T-helper 9 cell (primary cell): ENCODE measurements around the gene PRDM8.
"Not testable (repeated sequence)": the region's sequence is repeated elsewhere in the genome, so short reads cannot be mapped to it uniquely, and the experiment has no call there.

ENCODE experiments used
- DNase-seq: peaks from one replicate; pipeline ENCODE4 v3.0.0-alpha.2; 2020
- total RNA-seq, 2 donors: gene quantifications; one replicate each; lab custom pipeline; 2026; lab: John Stamatoyannopoulos, UW

The PRDM8 gene
- 24.6 to 25.8 reads per million in 2 donors for total RNA-seq

DNA sequence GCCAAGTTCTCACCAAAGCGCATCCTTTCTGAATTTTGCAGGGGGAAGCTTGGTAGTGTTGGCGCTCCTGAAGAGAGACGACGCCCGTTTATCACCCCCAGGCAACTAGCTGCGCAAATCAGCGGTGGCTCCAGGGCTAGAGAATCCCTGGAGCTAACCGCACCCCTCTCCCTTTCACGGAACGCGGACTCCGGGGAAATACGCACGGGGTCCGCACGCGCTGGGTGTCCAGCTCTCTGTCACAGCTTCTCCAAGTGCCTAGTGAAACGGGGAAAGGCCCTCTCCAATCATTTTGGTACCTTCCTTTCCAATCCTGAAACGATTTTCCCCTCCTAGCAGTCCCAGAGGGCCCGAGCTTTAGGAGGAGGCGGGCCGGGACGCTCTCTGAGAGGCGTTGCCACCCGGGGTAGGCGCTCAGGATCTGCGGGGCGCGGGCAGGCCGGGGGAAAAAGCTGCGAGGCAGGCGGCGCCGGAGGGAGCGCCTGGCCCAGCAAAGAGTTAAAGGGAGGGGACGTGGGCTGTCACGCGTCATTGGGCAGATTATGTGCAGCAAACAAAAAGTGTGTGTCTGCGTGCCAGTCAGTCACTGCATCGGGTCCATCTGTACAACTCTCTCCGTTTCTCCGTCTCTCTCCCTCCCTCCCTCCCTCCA, at the start of gene PRDM8:
TSS of gene PRDM8 (plus strand) at position 582 of the 652 bp plus-strand sequence. CDS start 2,578 bp downstream, outside the sequence.
- no peak for DNase-seq

DNA sequence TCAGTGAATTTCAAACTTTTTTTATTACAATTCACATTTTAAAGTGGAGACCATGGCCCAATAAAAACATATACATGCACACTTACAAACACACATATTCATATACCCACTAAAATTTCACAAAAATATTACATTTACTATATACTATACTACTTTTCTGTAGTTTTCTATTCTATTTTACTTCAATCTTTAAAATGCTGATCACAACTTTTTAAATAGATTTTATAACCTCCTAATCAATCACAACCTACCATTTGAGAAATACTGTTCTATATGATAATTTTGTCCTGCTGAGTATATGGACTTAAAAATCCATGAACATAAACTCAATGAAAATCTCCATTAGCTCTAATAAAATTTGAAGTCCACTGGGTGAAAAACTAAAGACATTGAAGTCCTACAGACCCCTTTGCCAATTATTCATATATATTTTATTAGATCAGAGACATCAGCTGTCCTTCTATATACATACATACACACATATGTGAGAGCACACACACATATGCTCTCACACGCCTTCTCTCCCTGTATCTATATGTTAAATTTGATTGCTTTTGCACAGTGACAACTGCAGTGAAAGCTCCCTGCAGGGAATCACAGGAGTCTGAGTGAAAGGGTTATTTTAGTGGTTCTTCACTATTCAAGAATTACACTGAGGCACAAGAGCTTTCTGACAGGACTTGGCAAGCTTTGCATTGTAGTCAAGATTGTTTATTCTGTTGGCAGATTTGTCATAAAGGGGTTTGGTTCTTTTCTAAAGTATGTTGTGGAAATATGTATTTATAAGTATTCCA, 46.7 kb upstream of the PRDM8 start:
- no peak for DNase-seq

DNA sequence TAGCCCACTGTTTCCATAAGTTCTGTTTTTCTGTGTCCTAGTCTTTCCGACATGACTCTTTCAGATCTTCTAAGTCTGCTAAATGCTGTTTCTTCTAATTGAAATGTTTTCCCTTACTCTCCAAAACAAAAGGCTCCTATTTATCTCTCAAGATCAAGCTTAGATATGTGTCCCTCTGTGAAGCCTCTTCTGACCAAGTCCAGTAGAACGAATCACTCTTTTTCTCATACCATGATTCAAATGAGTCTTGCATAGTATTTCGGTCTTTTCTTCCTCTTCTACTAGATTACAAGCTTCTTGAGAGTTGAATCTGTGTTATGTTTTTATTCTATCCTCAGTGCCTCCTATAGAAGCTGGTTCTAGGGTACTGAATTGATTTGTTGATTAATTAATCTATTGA, 45.3 kb upstream of the PRDM8 start:
- DNase-seq = no peak

DNA sequence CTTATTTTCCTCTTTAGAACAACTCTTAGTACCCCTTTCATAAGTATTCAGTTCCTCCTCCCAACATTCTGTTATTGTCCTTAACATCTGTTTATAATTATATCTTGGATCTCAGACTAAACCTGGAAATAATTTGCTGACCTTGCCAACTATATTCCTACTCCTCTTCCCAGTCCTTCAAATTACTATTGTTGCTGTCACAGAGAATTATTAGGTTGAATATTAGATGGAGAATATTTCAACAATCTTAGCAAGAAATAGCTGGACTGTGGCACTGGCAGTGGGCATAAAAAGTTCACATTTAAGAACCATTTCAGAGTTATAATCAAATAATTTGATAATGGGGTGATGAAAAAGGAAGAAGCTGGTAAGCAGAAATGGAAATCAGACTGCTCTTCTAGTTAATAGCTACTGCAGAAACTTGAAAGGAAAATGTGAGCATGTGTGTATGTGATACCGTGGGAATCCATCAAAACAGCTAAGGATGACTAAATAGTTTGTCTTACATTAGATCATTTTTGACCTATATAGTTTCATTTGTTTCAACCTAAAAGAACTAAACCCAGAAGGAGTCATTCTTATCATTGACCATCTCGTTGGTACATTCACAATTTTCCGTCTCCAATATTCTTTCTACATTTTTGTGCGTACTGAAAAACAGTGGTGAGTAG, 43.3 kb upstream of the PRDM8 start:
- no peak for DNase-seq

DNA sequence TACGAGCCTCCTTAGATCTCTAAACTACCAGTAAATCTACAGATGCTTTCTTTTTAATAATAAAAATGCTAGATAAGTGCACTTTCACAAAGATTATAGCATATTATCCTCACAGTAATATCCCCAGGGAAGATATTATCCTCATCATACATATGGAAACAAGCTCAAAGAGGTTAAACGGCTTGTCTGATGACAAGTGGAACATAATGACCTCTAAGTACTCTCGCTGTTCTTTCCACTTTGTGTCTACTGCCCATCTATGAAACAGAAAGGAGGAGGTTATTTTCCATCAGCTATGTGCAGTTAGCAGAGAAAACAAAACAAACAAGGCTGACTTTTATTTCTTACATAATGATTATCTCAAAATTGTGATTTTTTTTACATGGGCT, 42.8 kb upstream of the PRDM8 start:
- DNase-seq = no peak

DNA sequence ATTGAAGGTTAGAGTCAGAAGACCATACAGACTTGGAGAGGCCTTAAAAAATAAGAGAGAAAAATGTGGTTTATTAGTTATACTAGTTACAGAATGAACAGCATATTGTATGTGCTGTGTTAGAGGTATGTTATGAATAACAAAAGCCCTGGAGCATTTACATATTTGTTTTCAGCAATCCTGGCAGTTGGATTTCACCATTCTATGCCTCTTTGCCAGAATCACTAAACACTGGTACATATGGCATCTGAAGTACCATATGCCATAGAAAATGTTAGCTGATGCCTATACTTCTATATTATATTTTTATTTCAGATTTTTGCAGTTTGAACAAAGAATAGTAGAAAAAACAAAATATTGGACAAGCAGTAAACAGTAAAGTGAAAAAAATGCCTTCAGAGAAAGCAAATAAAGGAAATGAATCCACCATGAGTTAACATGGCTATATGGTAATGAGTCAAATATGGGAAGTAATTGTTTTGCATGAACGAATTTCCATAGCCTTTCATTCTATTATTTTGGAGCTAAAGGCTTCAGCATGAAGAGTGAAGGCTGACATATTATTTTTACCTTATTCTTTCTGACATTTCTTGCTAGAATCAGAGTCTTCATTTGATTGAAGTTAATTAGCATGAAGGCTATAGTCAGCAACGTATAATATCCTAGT, 41.9 kb upstream of the PRDM8 start:
- DNase-seq = no peak

DNA sequence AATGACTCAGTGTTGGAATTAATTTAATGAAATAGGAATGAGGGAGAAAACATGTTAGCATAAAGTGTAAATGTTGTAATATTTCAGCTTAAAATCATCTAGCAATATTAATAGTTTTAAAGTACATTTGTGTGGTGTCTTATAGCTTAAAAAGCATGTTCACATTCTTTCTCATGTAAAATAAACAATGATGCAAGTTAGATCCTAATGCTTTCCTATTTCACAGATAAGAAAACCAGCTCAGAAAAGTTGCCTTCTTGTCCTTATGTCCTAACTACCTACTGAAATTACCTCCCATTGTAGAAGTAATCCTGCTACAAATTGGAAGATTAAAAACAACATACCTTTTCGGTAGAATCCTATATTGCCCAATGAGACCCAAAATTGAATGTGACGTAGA, 40.9 kb upstream of the PRDM8 start:
- no peak for DNase-seq

DNA sequence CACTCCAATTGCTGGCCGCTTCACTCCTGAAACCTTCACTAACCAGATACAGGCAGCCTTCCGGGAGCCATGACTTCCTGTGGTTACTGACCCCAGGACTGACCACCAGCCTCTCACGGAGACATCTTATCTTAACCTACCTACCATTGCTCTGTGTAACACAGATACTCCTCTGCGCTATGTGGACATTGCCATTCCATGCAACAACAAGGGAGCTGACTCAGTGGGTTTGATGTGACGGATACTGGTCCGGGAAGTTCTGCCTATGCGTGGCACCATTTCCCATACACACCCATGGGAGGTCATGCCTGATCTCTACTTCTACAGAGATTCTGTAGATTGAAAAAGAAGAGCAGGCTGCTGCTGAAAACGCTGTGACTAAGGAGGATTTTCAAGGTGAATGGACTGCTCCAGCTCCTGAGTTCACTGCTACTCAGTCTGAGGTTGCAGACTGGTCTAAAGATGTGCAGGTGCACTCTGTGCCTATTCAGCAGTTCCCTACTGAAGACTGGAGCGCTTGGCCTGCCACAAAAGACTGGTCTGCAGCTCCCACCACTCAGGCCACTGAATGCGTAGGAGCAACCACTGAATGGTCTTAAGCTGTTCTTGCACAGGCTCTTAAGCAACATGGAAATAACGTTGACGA, 35.8 kb upstream of the PRDM8 start:
- DNase-seq = no peak

DNA sequence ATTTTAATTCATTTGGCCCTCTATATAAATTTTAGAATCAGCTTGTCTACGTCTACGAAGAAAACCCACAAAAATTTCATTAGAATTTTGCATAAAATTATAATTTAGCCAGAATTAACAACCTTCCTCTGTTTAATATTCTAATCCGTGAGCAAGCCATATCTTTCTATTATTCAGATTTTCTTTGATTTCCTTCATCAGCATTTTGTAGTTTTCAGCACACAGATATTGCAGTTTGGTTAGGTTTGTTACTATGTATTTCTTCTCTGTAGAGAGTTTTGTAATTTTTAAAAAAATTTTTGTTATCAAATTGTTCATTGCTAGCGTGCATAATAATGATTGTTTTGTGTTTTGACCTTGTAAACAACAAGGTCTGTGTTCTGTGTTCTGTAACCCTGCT, 34.9 kb upstream of the PRDM8 start:
- no peak for DNase-seq

DNA sequence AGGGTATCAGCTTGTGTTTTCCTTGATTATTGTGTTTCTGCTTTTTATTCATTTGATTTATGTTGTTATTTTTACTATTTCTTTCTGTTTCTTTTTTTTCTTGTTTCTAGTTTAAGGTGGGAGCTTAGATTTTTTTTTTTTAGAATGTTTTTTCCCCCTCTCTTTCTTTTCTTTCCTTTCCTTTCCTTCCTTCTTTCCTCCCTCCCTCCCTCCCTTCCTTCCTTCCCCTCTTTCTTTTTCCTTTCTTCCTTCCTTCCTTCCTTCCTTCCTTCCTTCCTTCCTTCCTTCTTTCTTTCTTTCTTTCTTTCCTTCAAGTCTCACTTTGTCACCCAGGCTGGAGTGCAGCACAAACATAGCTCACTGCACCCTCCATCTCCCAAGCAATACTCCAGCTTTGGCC, 31.4 kb upstream of the PRDM8 start:
- no peak for DNase-seq

DNA sequence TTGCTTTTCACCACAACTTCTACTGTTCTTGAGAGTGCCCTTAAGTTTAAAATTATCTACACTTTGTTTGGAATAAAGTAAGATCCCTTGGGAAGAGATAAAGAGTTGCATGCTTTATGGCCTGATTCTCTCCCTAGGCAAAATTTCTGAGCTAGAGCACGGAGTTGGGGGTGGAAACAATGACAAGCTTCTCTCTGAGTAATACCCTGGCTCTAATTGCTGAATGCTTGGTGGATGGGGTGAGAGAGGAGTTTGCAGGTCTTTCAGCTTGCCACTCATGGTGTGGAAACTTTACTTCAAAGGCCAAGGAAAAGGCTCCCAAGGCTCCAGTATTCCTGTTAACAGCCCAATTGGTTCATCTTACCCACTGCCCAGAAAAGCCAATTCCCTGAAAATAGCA, 26.1 kb upstream of the PRDM8 start:
- DNase-seq = no peak

DNA sequence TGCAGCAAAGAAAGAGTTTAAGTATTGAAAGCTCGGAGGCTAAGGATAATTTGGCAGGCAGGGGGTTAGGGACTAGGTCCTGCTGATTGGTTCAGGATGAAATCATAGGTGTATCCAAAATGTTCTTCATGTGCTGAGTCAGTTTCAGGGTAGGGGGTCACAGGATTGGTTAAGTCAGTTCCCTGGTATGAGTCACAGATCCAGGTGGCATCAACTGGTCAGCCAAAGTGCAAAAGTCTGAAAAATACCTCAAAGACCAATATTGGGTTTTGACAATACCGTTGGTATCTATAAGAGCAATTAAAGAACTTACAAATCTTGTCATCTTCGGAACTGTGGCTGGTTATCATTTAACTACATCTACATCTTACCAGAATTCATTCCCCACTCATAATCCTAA, 25.6 kb upstream of the PRDM8 start:
- DNase-seq = no peak

DNA sequence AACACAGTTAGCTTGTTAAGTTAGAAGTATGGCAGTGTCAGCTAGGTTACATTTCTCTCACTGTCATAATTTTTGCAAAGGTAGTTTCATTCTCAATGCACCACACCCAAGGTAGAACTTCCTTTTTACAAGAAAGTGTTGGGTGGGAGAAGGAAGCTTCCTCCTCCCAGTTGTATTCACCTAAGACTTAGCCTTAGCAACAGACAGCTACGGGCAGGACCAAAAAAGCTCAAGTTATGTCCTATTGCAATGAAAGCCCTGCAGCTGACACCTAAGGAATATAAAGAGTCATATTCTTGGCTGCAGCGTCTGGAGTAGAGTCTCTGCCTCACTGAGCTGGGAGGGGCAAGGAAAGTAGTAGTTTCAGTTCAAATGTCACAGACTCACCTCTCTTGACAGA, 25.1 kb upstream of the PRDM8 start:
- no peak for DNase-seq

DNA sequence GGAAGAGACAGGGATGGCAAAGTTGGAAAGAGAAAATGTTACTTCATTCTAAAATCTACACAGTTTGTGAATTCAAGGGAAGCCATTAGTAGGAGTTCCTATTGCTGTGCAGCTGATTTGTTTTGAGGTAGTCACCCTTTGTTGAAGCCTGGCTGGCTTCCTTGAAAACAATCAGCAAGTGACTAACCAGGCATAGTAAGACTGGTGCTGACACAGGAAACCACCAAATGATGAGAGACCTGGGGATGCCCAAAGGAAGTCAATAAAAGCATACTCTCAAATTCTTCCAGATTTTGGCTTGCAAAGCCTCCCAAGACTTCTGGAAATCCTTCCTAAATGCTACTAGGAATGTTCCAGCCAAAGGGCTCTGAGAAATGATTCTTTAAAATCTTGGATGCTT, 23.9 kb upstream of the PRDM8 start:
- peak; percentile 31 for DNase-seq

DNA sequence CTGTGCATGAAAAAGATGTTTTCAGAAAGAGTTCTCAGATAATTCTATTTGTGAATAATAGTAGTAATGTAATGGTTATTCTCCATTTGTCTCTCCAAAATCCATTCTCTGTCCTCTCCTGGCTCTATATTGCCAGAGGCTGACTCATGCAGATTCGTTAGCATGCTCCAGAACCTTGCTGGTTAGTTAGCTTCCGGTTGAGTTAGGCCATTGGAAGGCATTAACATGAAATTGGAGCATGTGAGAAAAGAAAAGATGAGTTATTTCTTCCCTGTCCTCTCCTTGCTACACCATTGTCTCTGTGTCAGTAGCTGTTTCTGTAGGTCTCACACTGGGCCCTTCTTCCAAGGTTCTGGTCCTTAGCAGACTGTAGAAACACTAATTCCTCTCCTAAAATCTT, 23.5 kb upstream of the PRDM8 start:
- DNase-seq = no peak

DNA sequence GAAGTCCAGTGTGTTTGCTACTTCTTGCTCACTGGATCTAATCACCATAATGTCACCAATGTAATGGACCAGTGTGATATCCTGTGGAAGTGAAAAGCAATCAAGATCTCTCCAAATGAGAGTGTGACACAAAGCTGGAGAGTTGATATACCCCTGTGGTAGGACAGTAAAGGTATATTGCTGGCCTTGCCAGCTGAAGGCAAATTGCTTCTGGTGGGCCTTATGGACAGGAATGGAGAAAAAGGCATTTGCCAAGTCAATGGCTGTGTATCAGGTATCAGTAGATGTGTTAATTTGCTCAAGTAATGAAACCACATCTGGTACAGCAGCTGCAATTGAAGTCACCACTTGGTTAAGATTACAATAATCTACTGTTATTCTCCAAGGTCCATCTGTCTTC, 19.5 kb upstream of the PRDM8 start:
- DNase-seq = not testable (repeated sequence)

DNA sequence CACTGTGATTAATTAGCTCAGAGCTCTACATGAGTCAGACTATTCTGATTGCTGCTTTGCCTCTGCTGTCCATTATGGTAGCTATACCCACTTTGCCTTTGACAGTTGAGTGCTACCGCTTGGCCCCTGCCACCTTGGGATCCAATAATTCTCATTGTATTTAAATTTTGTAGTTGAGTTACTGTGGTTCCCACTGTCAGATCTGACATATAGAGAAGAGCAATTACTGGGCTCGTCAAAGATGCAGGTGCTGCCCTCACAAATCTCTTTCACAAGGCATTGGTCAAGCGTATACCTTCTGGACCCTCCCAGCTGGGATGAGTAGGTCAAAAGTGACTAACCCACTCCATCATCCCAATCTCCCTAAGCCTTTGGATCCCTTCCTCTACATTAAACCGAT, 18.3 kb upstream of the PRDM8 start:
- DNase-seq = no peak

DNA sequence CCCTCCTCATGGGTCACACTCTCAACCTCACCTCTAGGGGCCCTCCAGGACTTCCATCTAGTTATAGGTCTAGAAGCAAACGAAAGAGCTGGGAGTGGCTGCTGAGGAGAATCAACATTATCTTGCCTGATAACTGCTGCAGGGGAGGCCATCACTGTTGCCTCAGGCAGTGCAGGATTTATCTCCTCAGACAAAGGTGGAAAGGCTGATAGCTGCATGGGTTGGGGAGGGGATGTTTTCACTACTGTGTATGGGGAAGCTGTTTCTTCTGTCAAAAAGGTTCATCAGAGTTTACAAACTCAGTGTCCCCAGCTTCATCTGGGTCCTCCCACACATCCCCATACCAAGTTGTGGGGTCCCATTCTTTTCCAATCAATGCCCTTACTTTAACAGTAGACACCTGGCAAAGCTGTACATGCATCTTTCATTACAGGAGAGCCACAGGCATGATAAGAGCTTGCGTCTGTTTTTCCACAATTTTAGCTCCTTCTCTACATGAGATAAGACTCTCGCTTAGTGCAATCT, 17.6 kb upstream of the PRDM8 start:
- DNase-seq = no peak

DNA sequence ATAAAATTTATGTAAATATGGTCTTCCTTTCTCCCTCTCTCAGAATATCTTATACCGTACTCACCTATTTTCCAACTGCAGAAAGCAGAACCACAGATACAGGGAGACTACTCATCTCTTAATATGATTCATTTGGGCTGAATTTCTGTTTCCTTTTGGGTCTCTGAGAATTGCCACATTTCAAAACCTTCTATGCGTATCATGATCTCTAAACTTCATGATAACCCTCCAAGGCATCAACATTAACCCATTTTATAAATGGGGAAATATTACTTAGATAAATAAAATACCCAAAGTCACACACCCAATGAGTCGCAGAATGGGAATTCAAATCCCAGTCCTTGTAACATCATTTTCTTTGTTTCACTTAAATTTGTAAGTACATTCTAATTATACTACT, 16.6 kb upstream of the PRDM8 start:
- no peak for DNase-seq

DNA sequence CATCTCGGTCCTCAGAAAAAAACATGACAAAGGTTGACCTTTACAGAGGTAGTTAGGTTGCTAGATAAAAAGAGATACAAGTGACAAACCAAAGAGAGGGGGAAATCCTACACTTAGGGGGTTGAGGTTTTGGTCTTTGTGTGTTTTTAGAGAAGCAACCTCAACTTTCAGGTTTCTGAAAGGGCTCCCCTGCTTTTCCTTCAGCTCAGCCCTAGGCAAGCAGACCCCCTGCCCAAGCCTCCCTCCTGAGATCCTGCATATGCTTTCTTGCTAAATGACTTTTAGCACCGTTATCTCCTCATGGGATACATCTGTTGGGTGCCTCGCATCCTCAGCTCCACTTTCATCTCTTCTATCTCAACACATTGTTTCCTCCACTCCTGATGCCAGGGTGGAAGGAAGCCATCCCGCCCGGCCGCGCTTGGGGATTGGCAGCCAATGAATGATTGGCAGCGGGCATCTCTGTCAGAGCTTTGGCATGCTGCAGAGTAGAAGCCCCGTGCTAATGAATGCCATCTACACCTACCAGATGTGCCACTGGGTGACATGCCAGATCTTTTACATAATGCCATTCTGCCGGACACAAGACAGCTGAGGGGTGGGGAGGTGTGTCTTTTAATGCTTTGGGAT, 15.0 kb upstream of the PRDM8 start:
- DNase-seq = no peak

DNA sequence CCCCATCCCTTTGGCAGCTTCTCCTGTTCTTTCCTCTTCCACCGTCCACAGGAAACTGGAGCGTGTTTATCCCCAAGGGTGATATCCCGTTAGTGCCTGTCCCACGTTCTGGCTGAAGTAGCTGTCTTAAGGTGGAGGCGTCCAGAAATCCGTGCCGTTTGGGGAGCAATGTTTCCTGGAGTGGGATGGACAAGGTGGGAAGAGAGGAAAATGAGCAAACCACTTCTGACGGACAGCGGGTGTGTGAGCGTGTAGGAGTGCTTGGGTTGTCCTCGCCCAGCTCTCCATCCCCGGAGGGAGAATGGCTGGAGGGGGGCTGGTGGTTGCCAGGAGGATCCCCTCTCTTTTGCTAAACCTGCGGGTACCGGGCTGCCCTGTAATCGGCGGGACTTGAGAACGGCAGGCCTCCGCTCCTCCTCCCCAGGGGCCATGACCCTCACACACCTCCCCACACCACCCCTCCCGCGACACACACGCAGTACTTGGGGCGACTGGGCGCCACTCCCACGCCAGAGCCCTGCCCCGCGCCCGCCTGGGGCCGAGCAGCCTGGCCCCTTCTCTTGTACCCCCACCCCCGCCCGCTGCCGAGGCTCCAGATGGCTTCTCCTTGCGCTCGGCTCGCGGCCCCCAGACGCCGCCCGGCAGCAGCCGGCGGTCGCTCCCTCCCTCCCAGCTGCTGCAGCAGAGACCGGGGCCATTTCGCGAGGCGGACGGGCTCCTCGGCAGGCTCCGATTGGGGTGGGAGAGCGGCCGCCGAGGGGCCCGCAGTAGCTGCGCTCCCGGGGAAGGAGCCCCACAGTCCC, 13.9 kb upstream of the PRDM8 start:
- peak; percentile 28 for DNase-seq
